ENCODE data around the gene FGD6.

The FGD6 gene

GRCh38 chr12:95205016-95205624 is 12.1 kb downstream of the FGD6 start:
- H3K4me3 ChIP-seq (ENCODE audit: low read depth, low read length), result no peak overlapping the region
- TF ChIP-seq CTCF (IDR thresholded peaks at IDR 0.05; ENCODE audit: low read depth, low read length) (no peak), MYC (IDR thresholded peaks at IDR 0.05; ENCODE audit: low read depth, low read length) (no peak), POLR2A (IDR thresholded peaks at IDR 0.05; ENCODE audit: extremely low read depth, insufficient read length) (no peak), MAX (IDR thresholded peaks at IDR 0.05; ENCODE audit: low read depth, low read length) (no peak)
- no peak for DNase-seq (ENCODE audit: low read depth)

- TF ChIP-seq MAX (IDR thresholded peaks at IDR 0.05; ENCODE audit: low read depth, low read length) (no peak), POLR2A (IDR thresholded peaks at IDR 0.05; ENCODE audit: extremely low read depth, insufficient read length) (no peak), CTCF (IDR thresholded peaks at IDR 0.05; ENCODE audit: low read depth, low read length) (no peak)
- DNase-seq (ENCODE audit: low read depth), result peak; percentile 66
- H3K4me3 ChIP-seq (ENCODE audit: low read depth, low read length), result no peak overlapping the region
Measured at GRCh38 chr12:95204141-95204866, 13.0 kb downstream of the FGD6 start.

GRCh38 chr12:95203487-95204030 is 13.7 kb downstream of the FGD6 start:
- no peak for DNase-seq (ENCODE audit: low read depth)
- TF ChIP-seq MYC (IDR thresholded peaks at IDR 0.05; ENCODE audit: low read depth, low read length), result no peak
- no peak for TF ChIP-seq CTCF (IDR thresholded peaks at IDR 0.05; ENCODE audit: low read depth, low read length)
- TF ChIP-seq MAX (IDR thresholded peaks at IDR 0.05; ENCODE audit: low read depth, low read length), result no peak
- no peak for TF ChIP-seq POLR2A (IDR thresholded peaks at IDR 0.05; ENCODE audit: extremely low read depth, insufficient read length)
- no peak overlapping the region for H3K4me3 ChIP-seq (ENCODE audit: low read depth, low read length)

GRCh38 chr12:95202691-95203486 is 14.4 kb downstream of the FGD6 start:
- no peak for DNase-seq (ENCODE audit: low read depth)
- TF ChIP-seq MYC (IDR thresholded peaks at IDR 0.05; ENCODE audit: low read depth, low read length) (no peak), MAX (IDR thresholded peaks at IDR 0.05; ENCODE audit: low read depth, low read length) (no peak), POLR2A (IDR thresholded peaks at IDR 0.05; ENCODE audit: extremely low read depth, insufficient read length) (no peak), CTCF (IDR thresholded peaks at IDR 0.05; ENCODE audit: low read depth, low read length) (no peak)
- no peak overlapping the region for H3K4me3 ChIP-seq (ENCODE audit: low read depth, low read length)

GRCh38 chr12:95201056-95201670 is 16.1 kb downstream of the FGD6 start:
- no peak overlapping the region for H3K4me3 ChIP-seq (ENCODE audit: low read depth, low read length)
- no peak for TF ChIP-seq MYC (IDR thresholded peaks at IDR 0.05; ENCODE audit: low read depth, low read length)
- TF ChIP-seq CTCF (IDR thresholded peaks at IDR 0.05; ENCODE audit: low read depth, low read length), result no peak
- TF ChIP-seq POLR2A (IDR thresholded peaks at IDR 0.05; ENCODE audit: extremely low read depth, insufficient read length), result no peak
- no peak for TF ChIP-seq MAX (IDR thresholded peaks at IDR 0.05; ENCODE audit: low read depth, low read length)
- DNase-seq (ENCODE audit: low read depth), result no peak
